H9 (cell line): ENCODE data around the gene GRID2. TPM values are rescaled to one million over a fixed set of nuclear protein-coding genes. Genes with fewer than 3 reads are reported as not detected.

ENCODE experiments used
- DNase-seq: peaks from one replicate; pipeline ENCODE4 v3.0.0-alpha.2; 2017
- H2AFZ ChIP-seq: one replicate; pipeline ENCODE4 v1.6.1; 2013; ENCODE audit warnings: mild to moderate bottlenecking, low read length, control low read depth, moderate library complexity
- H2AK5ac ChIP-seq: 2 replicates; pipeline ENCODE4 v1.6.1; 2013; ENCODE audit warnings: low read length, control low read depth, mixed read lengths; ENCODE audit not compliant: insufficient read length
- H2BK120ac ChIP-seq: one replicate; pipeline ENCODE4 v1.6.1; 2013; ENCODE audit warnings: low read depth, mild to moderate bottlenecking, low read length, control low read depth, inconsistent platforms; ENCODE audit not compliant: poor library complexity, severe bottlenecking
- H2BK12ac ChIP-seq: 2 replicates; pipeline ENCODE4 v1.6.1; 2013; ENCODE audit warnings: low read length, control low read depth, mixed read lengths, low read depth; ENCODE audit not compliant: insufficient read length
- H2BK15ac ChIP-seq: 2 replicates; pipeline ENCODE4 v1.6.1; 2013; ENCODE audit warnings: low read depth, low read length, control low read depth
- H2BK20ac ChIP-seq: one replicate; pipeline ENCODE4 v1.6.1; 2013; ENCODE audit warnings: low read depth, mild to moderate bottlenecking, low read length, control low read depth, inconsistent platforms; ENCODE audit not compliant: poor library complexity, severe bottlenecking
- H2BK5ac ChIP-seq: 2 replicates; pipeline ENCODE4 v1.6.1; 2013; ENCODE audit warnings: low read length, control low read depth, mixed read lengths; ENCODE audit not compliant: insufficient read length
- H3K14ac ChIP-seq: 2 replicates; pipeline ENCODE4 v1.6.1; 2013; ENCODE audit warnings: low read length, control low read depth; ENCODE audit not compliant: insufficient read depth
- H3K18ac ChIP-seq: 2 replicates; pipeline ENCODE4 v1.6.1; 2013; ENCODE audit warnings: low read depth, mild to moderate bottlenecking, mixed read lengths, low read length, control low read depth; ENCODE audit not compliant: insufficient read length
- H3K23ac ChIP-seq: 2 replicates; pipeline ENCODE4 v1.6.1; 2013; ENCODE audit warnings: low read length, control low read depth, mixed read lengths, low read depth; ENCODE audit not compliant: insufficient read length
- H3K23me2 ChIP-seq: 2 replicates; pipeline ENCODE4 v1.6.1; 2013; ENCODE audit warnings: low read depth, mild to moderate bottlenecking, mixed read lengths, low read length, control low read depth; ENCODE audit not compliant: insufficient read length, poor library complexity, severe bottlenecking
- H3K27ac ChIP-seq: 2 replicates; pipeline ENCODE4 v1.5.1; 2013; ENCODE audit warnings: low read length, control low read depth, mixed read lengths, low read depth; ENCODE audit not compliant: insufficient read length
- H3K27me3 ChIP-seq: 2 replicates; pipeline ENCODE4 v1.6.1; 2013; ENCODE audit warnings: low read length, control low read depth, inconsistent platforms; ENCODE audit not compliant: insufficient read depth
- H3K4ac ChIP-seq: 2 replicates; pipeline ENCODE4 v1.6.1; 2013; ENCODE audit warnings: low read depth, mild to moderate bottlenecking, control low read depth, inconsistent platforms, low read length, moderate library complexity
- H3K4me1 ChIP-seq: 2 replicates; pipeline ENCODE4 v1.6.1; 2013; ENCODE audit warnings: low read length, control low read depth, inconsistent platforms; ENCODE audit not compliant: insufficient read depth
- H3K4me2 ChIP-seq: 2 replicates; pipeline ENCODE4 v1.6.1; 2013; ENCODE audit warnings: low read length, control low read depth, mixed read lengths; ENCODE audit not compliant: insufficient read length, insufficient read depth
- H3K56ac ChIP-seq: 2 replicates; pipeline ENCODE4 v1.6.1; 2013; ENCODE audit warnings: low read depth, mild to moderate bottlenecking, mixed read lengths, low read length, control low read depth; ENCODE audit not compliant: insufficient read length
- H3K79me1 ChIP-seq: 2 replicates; pipeline ENCODE4 v1.6.1; 2013; ENCODE audit warnings: low read depth, mild to moderate bottlenecking, moderate library complexity, low read length, control low read depth, inconsistent platforms; ENCODE audit not compliant: insufficient read depth, poor library complexity, severe bottlenecking
- H3K79me2 ChIP-seq: 2 replicates; pipeline ENCODE4 v1.6.1; 2013; ENCODE audit warnings: low read length, control low read depth, inconsistent platforms; ENCODE audit not compliant: insufficient read depth
- H3K9ac ChIP-seq: 2 replicates; pipeline ENCODE4 v1.6.1; 2013; ENCODE audit warnings: low read length, control low read depth, mixed read lengths; ENCODE audit not compliant: insufficient read length; ENCODE audit errors: extremely low read depth
- H3K9me3 ChIP-seq: one replicate; pipeline ENCODE4 v1.6.1; 2013; ENCODE audit warnings: low read depth, low read length, inconsistent platforms; ENCODE audit not compliant: control insufficient read depth
- H3T11ph ChIP-seq: one replicate; pipeline ENCODE4 v1.6.1; 2013; ENCODE audit warnings: mild to moderate bottlenecking, low read length, control low read depth, inconsistent platforms
- H4K20me1 ChIP-seq: one replicate; pipeline ENCODE4 v1.6.1; 2013; ENCODE audit not compliant: control insufficient read depth, insufficient read length, insufficient read depth
- H4K5ac ChIP-seq: 2 replicates; pipeline ENCODE4 v1.6.1; 2013; ENCODE audit warnings: low read depth, mild to moderate bottlenecking, mixed read lengths, low read length, control low read depth; ENCODE audit not compliant: insufficient read length
- H4K8ac ChIP-seq: replicated peaks from 2 replicates; pipeline ENCODE4 v1.6.1; 2013; ENCODE audit warnings: low read length, control low read depth, mixed read lengths, low read depth; ENCODE audit not compliant: insufficient read length
- H4K91ac ChIP-seq: 2 replicates; pipeline ENCODE4 v1.6.1; 2013; ENCODE audit warnings: low read depth, mild to moderate bottlenecking, moderate library complexity, mixed read lengths, low read length, control low read depth; ENCODE audit not compliant: insufficient read length
- H3K27ac Mint-ChIP-seq, 3 experiments: 2 replicates in 2 of 3; 3 replicates in 1 of 3; pipeline ENCODE4 v1.8.0; 2020 to 2021; ENCODE audit warnings: mixed read lengths in 3 of 3, mild to moderate bottlenecking in 1 of 3, moderate library complexity in 1 of 3
- H3K27me3 Mint-ChIP-seq: 2 replicates; pipeline ENCODE4 v1.8.0; 2021; ENCODE audit warnings: low read depth, mild to moderate bottlenecking, moderate library complexity, mixed read lengths
- H3K36me3 Mint-ChIP-seq, 3 experiments: 2 replicates in 2 of 3; 3 replicates in 1 of 3; pipeline ENCODE4 v1.8.0; 2020 to 2021; ENCODE audit warnings: low read depth in 3 of 3, mixed read lengths in 3 of 3; ENCODE audit not compliant: insufficient read depth in 1 of 3
- H3K4me1 Mint-ChIP-seq, 2 experiments: 2 replicates each; pipeline ENCODE4 v1.8.0; 2020; ENCODE audit warnings: mixed read lengths in 2 of 2
- H3K4me3 Mint-ChIP-seq, 2 experiments: 2 replicates in 1 of 2; 3 replicates in 1 of 2; pipeline ENCODE4 v1.8.0; 2020 to 2021; ENCODE audit warnings: mild to moderate bottlenecking in 2 of 2, mixed read lengths in 2 of 2, moderate library complexity in 1 of 2
- H3K9me3 Mint-ChIP-seq, 2 experiments: 2 replicates in 1 of 2; 3 replicates in 1 of 2; pipeline ENCODE4 v1.8.0; 2020; ENCODE audit warnings: mild to moderate bottlenecking in 2 of 2, mixed read lengths in 2 of 2, moderate library complexity in 1 of 2
- CTCF ChIP-seq: fragments of 200-600 bp; sonication (generic); conservative IDR thresholded peaks from 3 replicates; pipeline ENCODE4 v1.8.0; 2021; ENCODE audit warnings: antibody characterized with exemption, mild to moderate bottlenecking
- WGBS: extraction: QIAGEN DNeasy Blood & Tissue Kit; methylation state at CpG from one replicate; pipeline ENCODE4 v1.1.7; 2013; ENCODE audit warnings: missing lambda C conversion rate, low lambda C conversion rate, mixed read lengths; ENCODE audit not compliant: insufficient read length; ENCODE audit errors: extremely low coverage; 5-methylcytosine and 5-hydroxymethylcytosine counted together
- total RNA-seq: library from RNA; stranded (reverse); gene quantifications from 2 replicates; pipeline ENCODE4 v1.2.1, GENCODE V29; 2021

GRID2 gene
- total RNA-seq, 1 experiment from 2014 or later, result 21.8 TPM

GRCh38 chr4:92646826-92647225, 343.1 kb downstream of the GRID2 start:
- Mint-ChIP-seq H3K27me3 (no peaks in the 10 kb centered on the region), H3K36me3 (peaks cover 0 to 2% (median 0%) of the 10 kb centered on the region in 3 experiments; a peak in 2 of 7 replicates), H3K9me3 (no peaks in the 10 kb centered on the region), H3K27ac (no peak overlapping the region; a peak in 1 of 7 replicates), H3K4me3 (no peak overlapping the region), H3K4me1 (no peaks in the 10 kb centered on the region)
- Histone ChIP-seq H2AK5ac (no peak overlapping the region), H2AFZ (no peak overlapping the region), H4K91ac (no peak overlapping the region), H3K4me2 (no peak overlapping the region), H3K79me2 (no peaks in the 10 kb centered on the region), H3K23ac (no peak overlapping the region), H2BK20ac (no peak overlapping the region), H3K14ac (no peak overlapping the region), H3T11ph (no peak overlapping the region), H2BK120ac (no peak overlapping the region), H3K27ac (no peak overlapping the region), H2BK5ac (no peak overlapping the region), H3K79me1 (no peaks in the 10 kb centered on the region), H3K56ac (no peak overlapping the region), H3K18ac (no peak overlapping the region), H3K9me3 (no peaks in the 10 kb centered on the region), H2BK12ac (no peak overlapping the region), H4K5ac (no peak overlapping the region), H3K9ac (no peak overlapping the region), H3K4me1 (no peaks in the 10 kb centered on the region), H4K20me1 (no peaks in the 10 kb centered on the region), H4K8ac (no peak overlapping the region), H2BK15ac (no peak overlapping the region), H3K27me3 (no peaks in the 10 kb centered on the region), H3K23me2 (no peaks in the 10 kb centered on the region), H3K4ac (no peak overlapping the region)
- DNase-seq, result no peak
- TF ChIP-seq CTCF, result no peak
- no CpG with 5 or more reads among the region's 2 CpGs for WGBS
